Heart right ventricle (tissue), 16 donors: ENCODE measurements around the gene SULT1A1. TPM values are rescaled to one million over a fixed set of nuclear protein-coding genes. Genes with fewer than 3 reads are reported as not detected.
"Not testable (repeated sequence)": the region's sequence is repeated elsewhere in the genome, so short reads cannot be mapped to it uniquely, and the experiment has no call there.

Experiments
- ATAC-seq, 8 donors: fragments of 200-7000 bp; cut with Tn5 transposase; one replicate each; pipeline ENCODE4 v1.9.1; 2020; ENCODE audit warnings: mild to moderate bottlenecking in 8 of 8, moderate library complexity in 8 of 8, moderate number of reproducible peaks in 1 of 8
- DNase-seq, 2 donors: peaks; one replicate each; pipeline ENCODE4 v3.0.0-alpha.2; 2020
- H3K27ac ChIP-seq, 10 donors: fragments of 200-600 bp; sonication (generic) in 2 of 10; one replicate each; pipeline versions ENCODE4 v1.5.0 to v1.8.0; 2020 to 2022; ENCODE audit warnings: mild to moderate bottlenecking in 3 of 10
- H3K27me3 ChIP-seq, 7 donors: fragments of 200-600 bp; one replicate each; pipeline ENCODE4 v1.8.0; 2021 to 2022; ENCODE audit warnings: mild to moderate bottlenecking in 2 of 7
- H3K36me3 ChIP-seq, 9 donors: fragments of 200-600 bp; sonication (generic) in 1 of 9; one replicate each; pipeline versions ENCODE4 v1.5.0 to v1.8.0; 2020 to 2022; ENCODE audit warnings: mild to moderate bottlenecking in 2 of 9
- H3K4me1 ChIP-seq, 9 donors: fragments of 200-600 bp; sonication (generic) in 1 of 9; one replicate each; pipeline versions ENCODE4 v1.5.0 to v1.8.0; 2020 to 2022; ENCODE audit warnings: mild to moderate bottlenecking in 4 of 9
- H3K4me3 ChIP-seq, 10 donors: fragments of 200-600 bp; sonication (generic) in 2 of 10; one replicate each; pipeline versions ENCODE4 v1.5.0 to v1.8.0; 2020 to 2022; ENCODE audit warnings: mild to moderate bottlenecking in 7 of 10, moderate library complexity in 2 of 10
- H3K9me3 ChIP-seq, 11 donors: fragments of 200-600 bp in 10 of 11; sonication (generic) in 2 of 11; one replicate each; pipeline versions ENCODE4 v1.5.0 to v1.8.0; 2013 to 2022; ENCODE audit warnings: mild to moderate bottlenecking in 2 of 11, control low read depth in 1 of 11, moderate library complexity in 1 of 11
- WGBS, 2 donors: extraction: QIAGEN DNeasy Blood & Tissue Kit; methylation state at CpG; one replicate each; pipeline ENCODE4 v1.1.7; 2013; ENCODE audit warnings: inconsistent platforms in 1 of 2; 5-methylcytosine and 5-hydroxymethylcytosine counted together
- intact Hi-C, 10 donors: fragments of 100-400 bp; cut with DNase I; formaldehyde crosslinking; loops; one replicate each; pipeline versions ENCODE4 v1.11.1 to v1.14.2; 2022
- polyA plus RNA-seq, 2 donors: library from polyadenylated mRNA; stranded (reverse); fragments of 200-250 nt; gene quantifications; one replicate each; pipeline ENCODE4 v1.2.3, GENCODE V29; 2013
- total RNA-seq, 10 donors: library from RNA; stranded (reverse); fragmentation: NEBNext Ultra II Directional in 3 of 10; extraction: Animal tissue kit (Norgen Biotek cat#: 25700) in 3 of 10; gene quantifications; one replicate each; pipeline versions ENCODE4 v1.2.1 to v1.2.4, GENCODE V29; 2021 to 2023
- TF ChIP-seq, protein P1 (sequence below), 9 donors: fragments of 200-600 bp; sonication (generic) in 2 of 9; IDR thresholded peaks; one replicate each; pipeline versions ENCODE4 v1.5.0 to v1.8.0; 2021 to 2022; ENCODE audit warnings: antibody characterized with exemption in 9 of 9, mild to moderate bottlenecking in 5 of 9, moderate library complexity in 1 of 9
- donor health status: Arrhythmogenic right ventricular cardiomyopathy.
- donor health status: ischemic (EF 13 %, LVEDD 7.1; RV severe dilation, severe dysfunction).
- donor health status: healthy with polysubstance abuse.
- donor health status: DM: no; HTN: yes; CAD: no.
- donor health status: DM: no; HTN: no; CAD: no.
- donor health status: ischemic (EF 25% LVEDD 6.9; RV normal size, moderate dysfunction).
- donor health status: ischemic (EF 25% LVEDD 5.7; RV mildly dilated, moderate dysfunction).
- donor health status: healthy.
- donor health status: DM: yes; HTN: yes; CAD: no.
- donor health status: Ischemic cardiomyopathy.
- donor health status: ischemic (EF 35%, LVEDD 5.7; RV mildly dilated, moderate dysfunction).
- donor health status: nonischemic (EF 11% LVEDD 7.7; RV severe dilation, severe dysfunction).
- donor health status: DM: yes; HTN: yes; CAD: no.
- donor health status: PGD.
- donor health status: ischemic (EF 29% LVEDD 5.4; RV normal size, mild dysfunction).
- donor health status: nonischemic (EF 23%, LVEDD 6.1; RV moderate dilation, normal function).

Gene SULT1A1
- total and polyA plus RNA-seq, 12 donors = 8.3 to 25.3 (median 14.5) TPM

GRCh38 chr16:28606291-28607115 lies 3.3 kb downstream of the SULT1A1 start:
- intact Hi-C loops = no loop called here
- Histone ChIP-seq H3K27ac (no peak overlapping the region), H3K27me3 (no peaks in the 10 kb centered on the region), H3K4me1 (peaks cover 0 to 23% (median 16%) of the 10 kb centered on the region in 9 donors), H3K4me3 (no peak overlapping the region), H3K9me3 (no peaks in the 10 kb centered on the region), H3K36me3 (peaks cover 0 to 36% (median 0%) of the 10 kb centered on the region in 9 donors)
- DNase-seq = peak in 1 of 2 donors; percentile 2
- 90 to 95% methylated on average over 16 of the region's 16 CpGs for whole genome bisulfite sequencing, 2 donors
- TF ChIP-seq, protein P1, sequence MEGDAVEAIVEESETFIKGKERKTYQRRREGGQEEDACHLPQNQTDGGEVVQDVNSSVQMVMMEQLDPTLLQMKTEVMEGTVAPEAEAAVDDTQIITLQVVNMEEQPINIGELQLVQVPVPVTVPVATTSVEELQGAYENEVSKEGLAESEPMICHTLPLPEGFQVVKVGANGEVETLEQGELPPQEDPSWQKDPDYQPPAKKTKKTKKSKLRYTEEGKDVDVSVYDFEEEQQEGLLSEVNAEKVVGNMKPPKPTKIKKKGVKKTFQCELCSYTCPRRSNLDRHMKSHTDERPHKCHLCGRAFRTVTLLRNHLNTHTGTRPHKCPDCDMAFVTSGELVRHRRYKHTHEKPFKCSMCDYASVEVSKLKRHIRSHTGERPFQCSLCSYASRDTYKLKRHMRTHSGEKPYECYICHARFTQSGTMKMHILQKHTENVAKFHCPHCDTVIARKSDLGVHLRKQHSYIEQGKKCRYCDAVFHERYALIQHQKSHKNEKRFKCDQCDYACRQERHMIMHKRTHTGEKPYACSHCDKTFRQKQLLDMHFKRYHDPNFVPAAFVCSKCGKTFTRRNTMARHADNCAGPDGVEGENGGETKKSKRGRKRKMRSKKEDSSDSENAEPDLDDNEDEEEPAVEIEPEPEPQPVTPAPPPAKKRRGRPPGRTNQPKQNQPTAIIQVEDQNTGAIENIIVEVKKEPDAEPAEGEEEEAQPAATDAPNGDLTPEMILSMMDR (IDR thresholded peaks at IDR 0.05) = no peak
- ATAC-seq = no peak

- Histone ChIP-seq H3K27me3 (no peaks in the 10 kb centered on the region), H3K4me3 (no peak overlapping the region), H3K9me3 (no peaks in the 10 kb centered on the region), H3K36me3 (peaks cover 0 to 36% (median 0%) of the 10 kb centered on the region in 9 donors), H3K4me1 (peaks cover 0 to 4% (median 2%) of the 10 kb centered on the region in 9 donors), H3K27ac (no peak overlapping the region)
- DNase-seq (no peak), ATAC-seq (no peak)
- intact Hi-C loops = no loop called here
- TF ChIP-seq, protein P1 (IDR thresholded peaks at IDR 0.05) = no peak
- 72 to 78% methylated on average over 8 of the region's 8 CpGs for WGBS, 2 donors
These were observed 5.7 kb downstream of the SULT1A1 start for GRCh38 chr16:28604186-28604565.

- DNase-seq = no peak
- WGBS, 2 donors = 76 to 80% methylated on average over 11 of the region's 11 CpGs
- intact Hi-C loops = no loop called here
- ATAC-seq = peak in 1 of 8 donors; percentile 6
- no peaks in the 10 kb centered on the region for H3K9me3 ChIP-seq
- no peaks in the 10 kb centered on the region for H3K4me1 ChIP-seq
- H3K36me3 ChIP-seq = peaks cover 0 to 36% (median 0%) of the 10 kb centered on the region in 9 donors
- no peak overlapping the region for H3K4me3 ChIP-seq
- no peaks in the 10 kb centered on the region for H3K27me3 ChIP-seq
- TF ChIP-seq, protein P1 (IDR thresholded peaks at IDR 0.05) = no peak
- no peak overlapping the region for H3K27ac ChIP-seq
These were observed 6.3 kb downstream of the SULT1A1 start for GRCh38 chr16:28603381-28604185.

DNA sequence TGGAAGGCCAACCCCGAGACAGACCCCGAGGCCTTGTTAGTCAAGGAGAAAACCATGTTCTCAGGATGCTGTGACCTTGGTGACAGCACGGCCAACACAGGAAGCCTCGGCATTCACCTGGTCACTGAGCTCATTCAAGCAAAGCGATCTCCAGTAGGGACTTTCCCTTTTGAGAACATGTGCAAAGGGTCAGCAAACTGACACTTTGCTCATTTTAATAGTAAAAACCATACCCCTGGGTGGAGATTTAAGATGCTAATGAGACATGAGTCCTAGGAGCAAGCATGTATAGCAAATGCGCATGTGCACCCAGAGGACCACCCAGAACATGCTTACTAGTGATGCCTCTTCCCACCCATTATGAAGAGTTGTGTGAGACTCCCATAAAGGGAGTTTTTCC lies 7.3 kb downstream of the SULT1A1 start:
- H3K36me3 ChIP-seq = peaks cover 0 to 26% (median 0%) of the 10 kb centered on the region in 9 donors
- no peaks in the 10 kb centered on the region for H3K9me3 ChIP-seq
- DNase-seq (no peak), ATAC-seq (no peak)
- no peak overlapping the region for H3K27ac ChIP-seq
- peaks cover 0 to 4% (median 0%) of the 10 kb centered on the region in 9 donors for H3K4me1 ChIP-seq
- intact Hi-C loops = no loop called here
- TF ChIP-seq, protein P1 (IDR thresholded peaks at IDR 0.05) = no peak
- WGBS, 2 donors = 53 to 84% methylated on average over 5 of the region's 6 CpGs
- no peaks in the 10 kb centered on the region for H3K27me3 ChIP-seq
- no peak overlapping the region for H3K4me3 ChIP-seq

DNA sequence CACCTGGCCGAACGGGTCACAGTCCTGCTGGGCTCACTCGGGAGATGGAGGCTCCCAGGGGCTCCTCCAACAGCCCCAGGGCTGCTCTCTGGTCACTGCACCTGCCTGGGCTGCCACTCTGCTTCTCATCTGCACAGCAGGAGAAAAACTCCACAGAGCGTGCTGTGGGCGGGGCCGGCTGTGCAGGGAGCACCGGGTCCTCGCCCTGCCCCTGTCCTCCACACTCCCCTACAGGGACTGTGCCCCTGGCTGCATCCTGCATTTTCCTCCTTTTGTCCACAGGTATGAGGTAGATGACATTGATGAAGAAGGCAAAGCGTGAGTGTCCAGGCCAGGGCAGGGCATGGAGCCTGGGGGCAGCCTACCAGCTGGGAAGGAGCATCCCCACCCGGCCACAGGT lies 7.8 kb downstream of the SULT1A1 start:
- H3K9me3 ChIP-seq, intact Hi-C loops, H3K27me3 ChIP-seq, DNase-seq, H3K4me3 ChIP-seq, H3K27ac ChIP-seq, H3K4me1 ChIP-seq: not testable (repeated sequence)
- WGBS, 2 donors = 67 to 84% methylated on average over 5 of the region's 10 CpGs
- ATAC-seq = peak in 1 of 8 donors; percentile 27
- H3K36me3 ChIP-seq = peaks cover 0 to 26% (median 0%) of the 10 kb centered on the region in 9 donors

DNA sequence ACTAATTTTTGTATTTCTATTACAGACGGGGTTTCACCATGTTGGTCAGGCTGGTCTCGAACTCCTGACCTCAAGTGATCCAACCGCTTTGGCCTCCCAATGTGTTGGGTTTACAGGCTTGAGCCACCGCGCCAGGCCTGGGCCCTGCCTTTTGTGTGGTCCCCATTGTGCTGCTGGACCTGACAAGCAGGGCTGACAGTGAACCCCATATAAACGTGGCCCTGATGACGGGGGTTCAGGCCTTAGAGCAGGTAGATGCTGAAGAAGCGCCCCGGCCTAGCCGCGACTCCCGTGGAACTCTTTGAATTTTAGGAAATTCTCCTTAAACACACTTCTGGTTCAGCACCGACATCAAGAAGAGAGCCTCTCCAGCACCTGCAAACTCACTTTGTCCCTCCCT lies 8.3 kb downstream of the SULT1A1 start:
- Histone ChIP-seq H3K4me1 (peaks cover 0 to 14% (median 8%) of the 10 kb centered on the region in 9 donors), H3K36me3 (peaks cover 0 to 23% (median 0%) of the 10 kb centered on the region in 9 donors)
- H3K4me3 ChIP-seq, DNase-seq, ATAC-seq, H3K27me3 ChIP-seq, H3K27ac ChIP-seq, intact Hi-C loops, H3K9me3 ChIP-seq: not testable (repeated sequence)
- 92 to 95% methylated on average over 10 to 12 of the region's 13 CpGs for WGBS, 2 donors

DNA sequence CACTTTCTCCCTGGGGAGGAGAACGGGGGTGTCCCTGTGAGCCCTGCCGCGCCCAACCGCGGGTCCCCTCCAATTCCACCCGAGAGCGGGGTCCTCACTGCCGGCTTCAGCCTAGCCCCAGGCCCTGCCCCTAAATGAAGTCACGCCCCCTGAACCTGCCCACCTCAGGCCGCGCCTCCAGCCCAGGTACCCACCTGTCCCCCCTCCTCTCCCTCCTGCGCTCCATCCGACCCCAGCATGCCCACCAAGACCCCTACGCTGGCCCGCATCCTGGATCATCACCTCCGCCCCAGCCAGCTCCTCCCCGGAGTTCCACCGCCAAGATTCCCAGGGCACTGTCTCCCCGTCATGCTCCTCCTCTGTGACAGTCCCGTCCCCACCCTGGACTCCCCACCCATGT lies 8.9 kb downstream of the SULT1A1 start:
- Histone ChIP-seq H3K36me3 (peaks cover 0 to 16% (median 0%) of the 10 kb centered on the region in 9 donors), H3K4me1 (peaks cover 0 to 20% (median 12%) of the 10 kb centered on the region in 9 donors)
- H3K27me3 ChIP-seq, ATAC-seq, H3K9me3 ChIP-seq, H3K4me3 ChIP-seq, H3K27ac ChIP-seq, DNase-seq, intact Hi-C loops: not testable (repeated sequence)
- 42 to 46% methylated on average over 7 to 9 of the region's 20 CpGs for WGBS, 2 donors
